GM21526 (cell line): ENCODE data around the gene RSRC1.
"Not testable (repeated sequence)": the region's sequence is repeated elsewhere in the genome, so short reads cannot be mapped to it uniquely, and the experiment has no call there.

ENCODE experiments used
- ATAC-seq: cut with Tn5 transposase; IDR thresholded peaks from one replicate; pipeline ENCODE4 v1.9.1; 2021; ENCODE audit warnings: moderate library complexity; ENCODE audit not compliant: unreplicated experiment, low FRiP score

Gene RSRC1

GRCh38 chr3:158210067-158210466, 100.2 kb downstream of the RSRC1 start:
- ATAC-seq = no peak

GRCh38 chr3:158213461-158213860, 103.6 kb downstream of the RSRC1 start:
- ATAC-seq = no peak

GRCh38 chr3:158217992-158218391, 108.1 kb downstream of the RSRC1 start:
- no peak for ATAC-seq

- ATAC-seq = no peak
These were observed 110.7 kb downstream of the RSRC1 start for GRCh38 chr3:158220575-158220974.

- ATAC-seq = no peak
These were observed 111.5 kb downstream of the RSRC1 start for GRCh38 chr3:158221426-158221825.

- ATAC-seq = no peak
These were observed 116.5 kb downstream of the RSRC1 start for GRCh38 chr3:158226429-158226828.

- ATAC-seq = not testable (repeated sequence)
These were observed 119.1 kb downstream of the RSRC1 start for GRCh38 chr3:158228942-158229341.

- ATAC-seq = no peak
These were observed 123.9 kb downstream of the RSRC1 start for GRCh38 chr3:158233791-158234190.

- ATAC-seq = no peak
These were observed 134.4 kb downstream of the RSRC1 start for GRCh38 chr3:158244274-158244673.

GRCh38 chr3:158247288-158247687, 137.4 kb downstream of the RSRC1 start:
- no peak for ATAC-seq

- no peak for ATAC-seq
These were observed 138.4 kb downstream of the RSRC1 start for GRCh38 chr3:158248261-158248660.

- ATAC-seq = peak; percentile 73
These were observed 139.3 kb downstream of the RSRC1 start for GRCh38 chr3:158249183-158249582.

GRCh38 chr3:158258619-158259018, 148.7 kb downstream of the RSRC1 start:
- ATAC-seq = no peak

GRCh38 chr3:158260392-158260791, 150.5 kb downstream of the RSRC1 start:
- ATAC-seq = no peak

- no peak for ATAC-seq
These were observed 151.6 kb downstream of the RSRC1 start for GRCh38 chr3:158261371-158261991.

- ATAC-seq = no peak
These were observed 155.0 kb downstream of the RSRC1 start for GRCh38 chr3:158264894-158265293.

- ATAC-seq = no peak
These were observed 157.1 kb downstream of the RSRC1 start for GRCh38 chr3:158267015-158267414.

GRCh38 chr3:158269942-158270341, 160.1 kb downstream of the RSRC1 start:
- ATAC-seq = no peak

- ATAC-seq = no peak
These were observed 162.2 kb downstream of the RSRC1 start for GRCh38 chr3:158272081-158272480.

- no peak for ATAC-seq
These were observed 163.8 kb downstream of the RSRC1 start for GRCh38 chr3:158273656-158274055.

GRCh38 chr3:158278187-158278586, 168.3 kb downstream of the RSRC1 start:
- no peak for ATAC-seq

GRCh38 chr3:158279609-158280008, 169.7 kb downstream of the RSRC1 start:
- no peak for ATAC-seq

- ATAC-seq = no peak
These were observed 185.9 kb downstream of the RSRC1 start for GRCh38 chr3:158295771-158296170.
